ENCODE measurements around the gene ZNF385C. TPM values are rescaled to one million over a fixed set of nuclear protein-coding genes. Genes with fewer than 3 reads are reported as not detected.

The ZNF385C gene
- total and polyA plus RNA-seq, 2 donors (not counting 1 experiment from before 2014, with no cell fraction given), result under 0.01 to 0.03 TPM

DNA sequence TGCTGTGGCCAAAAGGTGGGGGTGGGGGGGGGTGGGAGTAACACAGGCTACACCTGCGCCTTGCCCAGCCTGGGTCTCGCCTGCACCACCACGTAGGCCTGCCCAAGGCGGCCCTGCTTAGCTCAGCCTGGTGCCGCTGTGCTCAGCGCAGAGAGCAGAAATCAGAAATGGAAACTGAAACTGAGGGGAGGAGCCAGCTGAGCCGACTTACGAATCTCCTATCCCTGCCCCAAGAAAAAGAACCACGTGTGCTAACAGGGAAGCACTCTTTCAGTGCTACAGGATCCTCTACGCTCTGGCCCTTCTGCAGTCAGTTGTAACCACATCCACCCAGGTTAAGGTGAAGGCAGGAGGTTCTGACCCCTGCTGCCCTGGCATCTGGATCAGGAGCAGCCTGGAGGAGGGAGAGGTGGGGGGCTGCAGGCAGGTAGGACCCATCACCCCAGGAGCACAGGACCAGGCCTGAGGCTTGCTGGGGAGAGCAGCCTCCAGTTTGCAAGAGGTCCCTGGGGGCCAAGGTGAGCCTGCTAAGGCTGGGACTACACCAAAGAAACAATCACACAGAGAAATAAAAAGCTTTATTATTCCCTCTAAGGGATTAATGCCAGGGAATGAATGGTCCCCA lies 14.4 kb upstream of the ZNF385C start, which contains the start of gene DHX58:
TSS of gene DHX58 (minus strand) at position 163 of the 625 bp plus-strand sequence. CDS start 822 bp downstream, outside the sequence.
- TF ChIP-seq EZH2 (IDR thresholded peaks at IDR 0.05; ENCODE audit: low read length, missing control alignments), result no peak
- TF ChIP-seq, protein P1, sequence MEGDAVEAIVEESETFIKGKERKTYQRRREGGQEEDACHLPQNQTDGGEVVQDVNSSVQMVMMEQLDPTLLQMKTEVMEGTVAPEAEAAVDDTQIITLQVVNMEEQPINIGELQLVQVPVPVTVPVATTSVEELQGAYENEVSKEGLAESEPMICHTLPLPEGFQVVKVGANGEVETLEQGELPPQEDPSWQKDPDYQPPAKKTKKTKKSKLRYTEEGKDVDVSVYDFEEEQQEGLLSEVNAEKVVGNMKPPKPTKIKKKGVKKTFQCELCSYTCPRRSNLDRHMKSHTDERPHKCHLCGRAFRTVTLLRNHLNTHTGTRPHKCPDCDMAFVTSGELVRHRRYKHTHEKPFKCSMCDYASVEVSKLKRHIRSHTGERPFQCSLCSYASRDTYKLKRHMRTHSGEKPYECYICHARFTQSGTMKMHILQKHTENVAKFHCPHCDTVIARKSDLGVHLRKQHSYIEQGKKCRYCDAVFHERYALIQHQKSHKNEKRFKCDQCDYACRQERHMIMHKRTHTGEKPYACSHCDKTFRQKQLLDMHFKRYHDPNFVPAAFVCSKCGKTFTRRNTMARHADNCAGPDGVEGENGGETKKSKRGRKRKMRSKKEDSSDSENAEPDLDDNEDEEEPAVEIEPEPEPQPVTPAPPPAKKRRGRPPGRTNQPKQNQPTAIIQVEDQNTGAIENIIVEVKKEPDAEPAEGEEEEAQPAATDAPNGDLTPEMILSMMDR (conservative IDR thresholded peaks at IDR 0.05 in 1 of 2, IDR thresholded peaks at IDR 0.05 in 1 of 2; ENCODE audit: low read depth in 1 of 2, low read length in 2 of 2), result no peak
- Histone ChIP-seq H3K9me3 (ENCODE audit: control insufficient read depth, insufficient read depth, low read depth, low read length) (no peaks in the 10 kb centered on the region), H3K27me3 (ENCODE audit: control insufficient read depth, insufficient read depth, low read length) (no peaks in the 10 kb centered on the region), H3K36me3 (ENCODE audit: control insufficient read depth, insufficient read depth, low read length) (peaks cover 21% of the 10 kb centered on the region), H3K4me3 (replicated peaks in 1 of 4; ENCODE audit: control extremely low read depth in 1 of 4, insufficient read depth in 1 of 4, low read depth in 3 of 4, low read length in 4 of 4) (peak within 1 kb of the TSS; percentile 9 to 68 (median 54)), H2AFZ (ENCODE audit: low read length) (peak within 1 kb of the TSS; percentile 81), H3K79me2 (ENCODE audit: control insufficient read depth, insufficient read depth, low read length) (no peaks in the 10 kb centered on the region), H3K27ac (ENCODE audit: insufficient read depth, low read length) (peak within 1 kb of the TSS; percentile 68), H3K4me2 (ENCODE audit: extremely low read depth, insufficient read depth, low read length) (peak within 1 kb of the TSS; percentile 91), H3K9ac (ENCODE audit: insufficient read depth, low read length) (peak within 1 kb of the TSS; percentile 40), H3K4me1 (ENCODE audit: control insufficient read depth, extremely low read depth, insufficient read depth, low read length) (peaks cover 9% of the 10 kb centered on the region), H4K20me1 (ENCODE audit: control insufficient read depth, extremely low read depth, insufficient read depth, low read length) (no peaks in the 10 kb centered on the region)
- peak; percentile 61 to 87 for DNase-seq (ENCODE audit: low read depth in 2 of 2)

DNA sequence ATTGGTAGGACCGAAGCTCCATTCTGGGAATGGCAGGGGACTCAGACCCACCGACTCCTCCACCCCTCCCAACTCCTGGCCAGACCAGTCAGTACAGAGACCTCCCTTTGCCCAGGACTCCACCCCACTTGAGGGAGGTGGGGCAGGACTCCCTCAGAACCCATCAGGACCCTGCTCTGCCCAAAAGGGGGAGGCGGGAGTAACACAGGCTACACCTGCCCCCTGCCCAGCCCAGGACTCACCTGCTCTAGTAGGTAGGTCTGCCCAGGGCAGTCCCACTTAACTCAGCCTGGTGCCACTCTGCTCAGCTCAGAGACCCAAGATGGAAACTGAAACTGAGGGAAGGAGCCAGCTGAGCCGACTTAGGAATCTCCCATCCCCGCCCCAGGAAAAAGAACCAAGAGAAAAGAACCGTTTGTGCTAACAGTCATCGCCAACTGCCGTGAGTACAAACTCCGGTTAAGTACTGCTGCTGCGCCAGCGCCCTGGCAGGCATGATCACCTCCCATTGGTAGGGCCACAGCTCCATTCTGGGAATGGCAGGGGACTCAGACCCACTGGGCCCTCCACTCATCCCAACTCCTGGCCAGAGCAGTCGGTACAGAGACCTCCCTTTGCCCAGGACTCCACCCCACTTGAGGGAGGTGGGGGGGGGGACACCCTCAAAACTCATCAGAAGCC lies 13.7 kb upstream of the ZNF385C start:
- peak overlapping the region; percentile 33 for H3K9ac ChIP-seq (ENCODE audit: insufficient read depth, low read length)
- peak overlapping the region; percentile 68 for H3K27ac ChIP-seq (ENCODE audit: insufficient read depth, low read length)

GRCh38 chr17:42111265-42111636 lies 13.0 kb upstream of the ZNF385C start:
- no peak overlapping the region for H3K27ac ChIP-seq (ENCODE audit: insufficient read depth, low read length)
- no peaks in the 10 kb centered on the region for H3K27me3 ChIP-seq (ENCODE audit: control insufficient read depth, insufficient read depth, low read length)
- peaks cover 12% of the 10 kb centered on the region for H3K36me3 ChIP-seq (ENCODE audit: control insufficient read depth, insufficient read depth, low read length)
- peaks cover 6% of the 10 kb centered on the region for H3K4me1 ChIP-seq (ENCODE audit: control insufficient read depth, extremely low read depth, insufficient read depth, low read length)
- TF ChIP-seq, protein P1 (conservative IDR thresholded peaks at IDR 0.05 in 1 of 2, IDR thresholded peaks at IDR 0.05 in 1 of 2; ENCODE audit: low read depth in 1 of 2, low read length in 2 of 2), result no peak
- no peak for TF ChIP-seq EZH2 (IDR thresholded peaks at IDR 0.05; ENCODE audit: low read length, missing control alignments)
- no peaks in the 10 kb centered on the region for H3K9me3 ChIP-seq (ENCODE audit: control insufficient read depth, insufficient read depth, low read depth, low read length)
- H2AFZ ChIP-seq (ENCODE audit: low read length), result no peak overlapping the region
- H3K79me2 ChIP-seq (ENCODE audit: control insufficient read depth, insufficient read depth, low read length), result no peaks in the 10 kb centered on the region
- H3K4me2 ChIP-seq (ENCODE audit: extremely low read depth, insufficient read depth, low read length), result no peak overlapping the region
- H3K4me3 ChIP-seq (replicated peaks in 1 of 4; ENCODE audit: control extremely low read depth in 1 of 4, insufficient read depth in 1 of 4, low read depth in 3 of 4, low read length in 4 of 4), result peak overlapping the region in 1 of 4 experiments; percentile 55
- DNase-seq (ENCODE audit: low read depth in 2 of 2), result no peak
- no peak overlapping the region for H3K9ac ChIP-seq (ENCODE audit: insufficient read depth, low read length)
- no peaks in the 10 kb centered on the region for H4K20me1 ChIP-seq (ENCODE audit: control insufficient read depth, extremely low read depth, insufficient read depth, low read length)

More for the DNA sequence above, 13.7 kb upstream of the ZNF385C start:
- H3K36me3 ChIP-seq (ENCODE audit: control insufficient read depth, insufficient read depth, low read length), result peaks cover 14% of the 10 kb centered on the region
- H3K4me3 ChIP-seq (replicated peaks in 1 of 4; ENCODE audit: control extremely low read depth in 1 of 4, insufficient read depth in 1 of 4, low read depth in 3 of 4, low read length in 4 of 4), result peak overlapping the region; percentile 9 to 68 (median 54)
- no peaks in the 10 kb centered on the region for H4K20me1 ChIP-seq (ENCODE audit: control insufficient read depth, extremely low read depth, insufficient read depth, low read length)
- peak in 1 of 2 donors; percentile 38 for DNase-seq (ENCODE audit: low read depth in 2 of 2)
- H3K27me3 ChIP-seq (ENCODE audit: control insufficient read depth, insufficient read depth, low read length), result no peaks in the 10 kb centered on the region
- H2AFZ ChIP-seq (ENCODE audit: low read length), result peak overlapping the region; percentile 56
- H3K79me2 ChIP-seq (ENCODE audit: control insufficient read depth, insufficient read depth, low read length), result no peaks in the 10 kb centered on the region
- no peak for TF ChIP-seq EZH2 (IDR thresholded peaks at IDR 0.05; ENCODE audit: low read length, missing control alignments)
- TF ChIP-seq, protein P1 (conservative IDR thresholded peaks at IDR 0.05 in 1 of 2, IDR thresholded peaks at IDR 0.05 in 1 of 2; ENCODE audit: low read depth in 1 of 2, low read length in 2 of 2), result no peak
- peak overlapping the region; percentile 91 for H3K4me2 ChIP-seq (ENCODE audit: extremely low read depth, insufficient read depth, low read length)
- H3K9me3 ChIP-seq (ENCODE audit: control insufficient read depth, insufficient read depth, low read depth, low read length), result no peaks in the 10 kb centered on the region
- H3K4me1 ChIP-seq (ENCODE audit: control insufficient read depth, extremely low read depth, insufficient read depth, low read length), result peaks cover 8% of the 10 kb centered on the region
